Testis (tissue), 3 donors: ENCODE data around the gene SETX. TPM values are rescaled to one million over a fixed set of nuclear protein-coding genes. Genes with fewer than 3 reads are reported as not detected.
A peak's percentile ranks its signal among the peaks of the same experiment; 100 is the strongest.

Experiments used
- DNase-seq: peaks from one replicate; pipeline ENCODE4 v3.0.0-alpha.2; 2019
- H3K27ac ChIP-seq, 2 donors: fragments of 200-600 bp; sonication (generic); one replicate each; pipeline ENCODE4 v1.5.1; 2019
- H3K27me3 ChIP-seq: fragments of 200-600 bp; sonication (generic); one replicate; pipeline ENCODE4 v1.5.1; 2019
- H3K36me3 ChIP-seq: fragments of 200-600 bp; sonication (generic); one replicate; pipeline ENCODE4 v1.5.1; 2017; ENCODE audit warnings: low read depth; ENCODE audit errors: missing control alignments
- H3K4me1 ChIP-seq: fragments of 200-600 bp; sonication (generic); one replicate; pipeline ENCODE4 v1.5.1; 2019
- H3K4me3 ChIP-seq, 2 donors: fragments of 200-600 bp; sonication (generic); one replicate each; pipeline ENCODE4 v1.5.1; 2017 to 2019
- H3K9me3 ChIP-seq: fragments of 200-600 bp; sonication (generic); one replicate; pipeline ENCODE4 v1.5.1; 2017
- POLR2A ChIP-seq: fragments of 450-650 bp; IDR thresholded peaks from one replicate; pipeline ENCODE4 v1.6.1; 2017; ENCODE audit warnings: antibody characterized with exemption, mild to moderate bottlenecking, moderate library complexity
- WGBS, 2 donors: methylation state at CpG; one replicate each; pipeline ENCODE4 v1.1.5; 2018; 5-methylcytosine and 5-hydroxymethylcytosine counted together
- intact Hi-C: fragments of 100-400 bp; cut with DNase I; formaldehyde crosslinking; loops from one replicate; pipeline ENCODE4 v1.15.1; 2023; ENCODE audit warnings: low total_unique reads
- polyA plus RNA-seq: library from polyadenylated mRNA; stranded (reverse); fragments of 350-450 nt; fragmentation: Illumina TruSeq; extraction: RNeasy Lipid Tissue Mini Kit (QIAGEN cat#74804); gene quantifications from one replicate; pipeline ENCODE4 v1.2.3, GENCODE V29; 2014; ENCODE audit warnings: low read depth, low replicate concordance; ENCODE audit not compliant: insufficient read depth
- total RNA-seq, 2 donors: library from RNA; depleted of rRNA; stranded (reverse); fragments of >200 nt; gene quantifications; one replicate each; pipeline ENCODE4 v1.2.3, GENCODE V29; 2016
- TF ChIP-seq, protein P1 (sequence below), 3 experiments: fragments of 450-650 bp in 2 of 3; fragments of 200-600 bp in 1 of 3; sonication (generic) in 1 of 3; IDR thresholded peaks; one replicate each; pipeline ENCODE4 v1.5.1; 2016 to 2019; ENCODE audit warnings: antibody characterized with exemption in 3 of 3, mild to moderate bottlenecking in 2 of 3, moderate library complexity in 1 of 3

SETX gene
- total and polyA plus RNA-seq, 3 donors from 2014 or later: 74.1 to 157 (median 109) TPM

DNA sequence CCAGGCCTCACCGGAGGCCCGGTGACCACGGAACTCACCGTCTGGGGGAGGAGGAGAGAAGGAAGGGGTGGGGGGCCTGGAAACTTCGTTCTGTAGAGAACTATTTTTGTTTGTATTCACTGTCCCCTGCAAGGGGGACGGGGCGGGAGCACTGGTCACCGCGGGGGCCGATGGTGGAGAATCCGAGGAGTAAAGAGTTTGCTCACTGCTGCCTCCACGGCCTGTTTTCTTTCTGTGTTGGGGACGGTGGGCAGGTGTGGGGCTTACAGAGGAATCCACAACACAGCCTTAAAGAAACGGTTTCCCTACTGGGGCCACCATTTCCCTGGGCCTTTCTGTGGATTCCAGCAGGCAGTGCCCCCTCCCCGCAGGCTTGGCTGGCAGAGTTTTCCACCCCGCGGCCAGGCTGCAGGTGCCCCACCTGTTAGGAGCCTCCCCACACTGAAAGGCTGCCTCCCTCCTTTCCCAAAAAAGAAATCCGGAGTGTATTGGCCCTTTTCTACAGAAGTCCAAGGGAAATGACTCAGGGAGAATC, 112.1 kb downstream of the SETX start:
- Histone ChIP-seq H3K9me3 (no peaks in the 10 kb centered on the region), H3K27ac (no peak overlapping the region), H3K27me3 (no peaks in the 10 kb centered on the region), H3K36me3 (no peaks in the 10 kb centered on the region), H3K4me1 (peaks cover 12% of the 10 kb centered on the region), H3K4me3 (peak overlapping the region; percentile 59 to 64)
- DNase-seq: no peak
- intact Hi-C loops: no loop called here
- TF ChIP-seq, protein P1, sequence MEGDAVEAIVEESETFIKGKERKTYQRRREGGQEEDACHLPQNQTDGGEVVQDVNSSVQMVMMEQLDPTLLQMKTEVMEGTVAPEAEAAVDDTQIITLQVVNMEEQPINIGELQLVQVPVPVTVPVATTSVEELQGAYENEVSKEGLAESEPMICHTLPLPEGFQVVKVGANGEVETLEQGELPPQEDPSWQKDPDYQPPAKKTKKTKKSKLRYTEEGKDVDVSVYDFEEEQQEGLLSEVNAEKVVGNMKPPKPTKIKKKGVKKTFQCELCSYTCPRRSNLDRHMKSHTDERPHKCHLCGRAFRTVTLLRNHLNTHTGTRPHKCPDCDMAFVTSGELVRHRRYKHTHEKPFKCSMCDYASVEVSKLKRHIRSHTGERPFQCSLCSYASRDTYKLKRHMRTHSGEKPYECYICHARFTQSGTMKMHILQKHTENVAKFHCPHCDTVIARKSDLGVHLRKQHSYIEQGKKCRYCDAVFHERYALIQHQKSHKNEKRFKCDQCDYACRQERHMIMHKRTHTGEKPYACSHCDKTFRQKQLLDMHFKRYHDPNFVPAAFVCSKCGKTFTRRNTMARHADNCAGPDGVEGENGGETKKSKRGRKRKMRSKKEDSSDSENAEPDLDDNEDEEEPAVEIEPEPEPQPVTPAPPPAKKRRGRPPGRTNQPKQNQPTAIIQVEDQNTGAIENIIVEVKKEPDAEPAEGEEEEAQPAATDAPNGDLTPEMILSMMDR (IDR thresholded peaks at IDR 0.05): no peak
- TF ChIP-seq POLR2A: no peak
- WGBS, 2 donors: 11 to 18% methylated on average over 18 of the region's 18 CpGs

DNA sequence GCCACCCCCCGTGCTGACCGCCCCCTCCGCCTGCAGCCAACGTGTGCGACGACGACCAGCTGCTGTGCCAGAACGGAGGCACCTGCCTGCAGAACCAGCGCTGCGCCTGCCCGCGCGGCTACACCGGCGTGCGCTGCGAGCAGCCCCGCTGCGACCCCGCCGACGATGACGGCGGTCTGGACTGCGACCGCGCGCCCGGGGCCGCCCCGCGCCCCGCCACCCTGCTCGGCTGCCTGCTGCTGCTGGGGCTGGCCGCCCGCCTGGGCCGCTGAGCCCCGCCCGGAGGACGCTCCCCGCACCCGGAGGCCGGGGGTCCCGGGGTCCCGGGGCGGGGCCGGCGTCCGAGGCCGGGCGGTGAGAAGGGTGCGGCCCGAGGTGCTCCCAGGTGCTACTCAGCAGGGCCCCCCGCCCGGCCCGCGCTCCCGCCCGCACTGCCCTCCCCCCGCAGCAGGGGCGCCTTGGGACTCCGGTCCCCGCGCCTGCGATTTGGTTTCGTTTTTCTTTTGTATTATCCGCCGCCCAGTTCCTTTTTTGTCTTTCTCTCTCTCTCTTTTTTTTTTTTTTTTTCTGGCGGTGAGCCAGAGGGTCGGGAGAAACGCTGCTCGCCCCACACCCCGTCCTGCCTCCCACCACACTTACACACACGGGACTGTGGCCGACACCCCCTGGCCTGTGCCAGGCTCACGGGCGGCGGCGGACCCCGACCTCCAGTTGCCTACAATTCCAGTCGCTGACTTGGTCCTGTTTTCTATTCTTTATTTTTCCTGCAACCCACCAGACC, 112.8 kb downstream of the SETX start:
- Histone ChIP-seq H3K4me3 (peak overlapping the region; percentile 59 to 64), H3K27me3 (no peaks in the 10 kb centered on the region), H3K27ac (no peak overlapping the region), H3K36me3 (no peaks in the 10 kb centered on the region), H3K4me1 (peaks cover 12% of the 10 kb centered on the region), H3K9me3 (no peaks in the 10 kb centered on the region)
- intact Hi-C loops: no loop called here
- peak; percentile 49 for DNase-seq
- WGBS, 2 donors: 1% methylated on average over 36 to 55 of the region's 81 CpGs
- no peak for TF ChIP-seq POLR2A
- TF ChIP-seq, protein P1 (IDR thresholded peaks at IDR 0.05): no peak

DNA sequence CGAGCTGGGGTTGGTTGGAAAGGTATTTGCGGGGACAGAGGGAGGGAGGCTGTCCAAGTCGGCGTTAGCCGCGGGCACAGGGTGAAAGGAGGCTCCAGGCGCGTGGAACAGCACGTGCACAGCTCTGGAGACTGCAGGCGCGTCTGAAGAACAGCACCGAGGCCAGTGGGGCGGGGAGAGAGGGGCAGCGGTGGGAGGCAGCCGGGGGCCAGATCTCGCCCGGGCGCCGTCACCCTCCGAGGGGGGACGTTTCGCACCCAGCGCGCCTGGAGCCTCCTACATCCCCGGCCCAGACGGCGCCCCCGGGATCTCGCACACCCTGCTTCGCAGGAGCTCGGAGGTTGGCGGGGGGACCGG, 113.3 kb downstream of the SETX start:
- Histone ChIP-seq H3K4me1 (peaks cover 12% of the 10 kb centered on the region), H3K4me3 (peak overlapping the region; percentile 59 to 64), H3K36me3 (no peaks in the 10 kb centered on the region), H3K27ac (no peak overlapping the region), H3K9me3 (no peaks in the 10 kb centered on the region), H3K27me3 (no peaks in the 10 kb centered on the region)
- TF ChIP-seq POLR2A: no peak
- TF ChIP-seq, protein P1 (IDR thresholded peaks at IDR 0.05): no peak
- WGBS, 2 donors: 0% methylated on average over 8 to 27 of the region's 33 CpGs
- no peak for DNase-seq
- intact Hi-C loops: no loop called here

DNA sequence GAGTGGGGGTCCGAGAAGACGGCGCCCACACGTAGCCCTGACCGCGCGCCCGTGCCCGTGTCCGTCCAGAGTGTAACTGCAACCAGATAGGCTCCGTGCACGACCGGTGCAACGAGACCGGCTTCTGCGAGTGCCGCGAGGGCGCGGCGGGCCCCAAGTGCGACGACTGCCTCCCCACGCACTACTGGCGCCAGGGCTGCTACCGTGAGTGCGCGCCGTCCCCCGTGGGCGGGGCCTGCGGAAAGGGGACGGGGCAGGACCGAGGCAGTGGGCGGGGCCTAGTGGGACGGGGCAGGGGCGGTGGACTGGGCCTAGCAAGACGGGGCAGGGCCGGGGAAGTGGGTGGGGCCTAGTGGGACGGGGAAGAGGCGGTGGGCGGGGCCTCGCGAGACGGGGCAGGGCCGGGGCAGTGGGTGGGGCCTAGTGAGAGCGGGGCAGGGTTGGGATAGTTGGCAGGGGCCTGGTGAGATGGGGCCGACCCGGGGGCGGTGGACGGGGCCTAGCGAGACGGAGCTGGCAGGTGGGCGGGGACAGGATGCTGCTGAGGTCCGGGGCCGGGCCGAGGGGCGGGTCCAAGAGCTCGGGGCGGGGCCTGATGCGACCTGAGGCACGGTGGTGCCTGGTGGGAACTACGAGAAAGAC, 113.8 kb downstream of the SETX start:
- Histone ChIP-seq H3K4me1 (peaks cover 12% of the 10 kb centered on the region), H3K4me3 (peak overlapping the region; percentile 59 to 64), H3K27me3 (no peaks in the 10 kb centered on the region), H3K36me3 (no peaks in the 10 kb centered on the region), H3K9me3 (no peaks in the 10 kb centered on the region), H3K27ac (no peak overlapping the region)
- DNase-seq: peak; percentile 98
- intact Hi-C loops: no loop called here
- TF ChIP-seq POLR2A: no peak
- TF ChIP-seq, protein P1 (IDR thresholded peaks at IDR 0.05): peak in 1 of 3 experiments; percentile 9
- WGBS, 2 donors: 1 to 3% methylated on average over 38 to 61 of the region's 63 CpGs
